Muscle layer of colon (tissue), 2 donors: Measurements from ENCODE around the gene ALDH1A3.

Source experiments
- H3K27ac ChIP-seq: one replicate; pipeline ENCODE4 v1.7.0; 2013; ENCODE audit warnings: low read depth, mild to moderate bottlenecking, low read length, moderate library complexity
- H3K27me3 ChIP-seq, 2 donors: one replicate each; pipeline ENCODE4 v1.7.0; 2013; ENCODE audit warnings: low read length in 2 of 2, mild to moderate bottlenecking in 2 of 2; ENCODE audit not compliant: insufficient read depth in 2 of 2, control insufficient read depth in 1 of 2
- H3K36me3 ChIP-seq: one replicate; pipeline ENCODE4 v1.7.0; 2013; ENCODE audit warnings: mild to moderate bottlenecking, low read length; ENCODE audit not compliant: insufficient read depth
- H3K4me1 ChIP-seq: one replicate; pipeline ENCODE4 v1.7.0; 2013; ENCODE audit warnings: mild to moderate bottlenecking, low read length; ENCODE audit not compliant: insufficient read depth
- H3K4me3 ChIP-seq, 2 donors: one replicate each; pipeline ENCODE4 v1.7.0; 2013; ENCODE audit warnings: low read length in 2 of 2, low read depth in 1 of 2, mild to moderate bottlenecking in 1 of 2, moderate library complexity in 1 of 2
- H3K9ac ChIP-seq: one replicate; pipeline ENCODE4 v1.7.0; 2013; ENCODE audit warnings: low read length
- H3K9me3 ChIP-seq: one replicate; pipeline ENCODE4 v1.7.0; 2013; ENCODE audit warnings: mild to moderate bottlenecking, low read length
- donor health status: abdominal sarcoma.
- donor health status: Adenocarcinoma of cecum.

The ALDH1A3 gene

GRCh38 chr15:100860829-100861510 lies 18.7 kb upstream of the ALDH1A3 start:
- no peak overlapping the region for H3K27ac ChIP-seq
- H3K36me3 ChIP-seq: no peaks in the 10 kb centered on the region
- no peak overlapping the region for H3K9ac ChIP-seq
- no peak overlapping the region for H3K4me3 ChIP-seq
- no peaks in the 10 kb centered on the region for H3K27me3 ChIP-seq
- H3K9me3 ChIP-seq: no peaks in the 10 kb centered on the region
- H3K4me1 ChIP-seq: peaks cover 11% of the 10 kb centered on the region

GRCh38 chr15:100861511-100861991 lies 18.1 kb upstream of the ALDH1A3 start:
- Histone ChIP-seq H3K4me3 (no peak overlapping the region), H3K27ac (no peak overlapping the region), H3K9ac (no peak overlapping the region), H3K27me3 (no peaks in the 10 kb centered on the region), H3K9me3 (no peaks in the 10 kb centered on the region), H3K36me3 (no peaks in the 10 kb centered on the region), H3K4me1 (peaks cover 11% of the 10 kb centered on the region)

GRCh38 chr15:100862162-100862561 lies 17.5 kb upstream of the ALDH1A3 start:
- Histone ChIP-seq H3K27me3 (no peaks in the 10 kb centered on the region), H3K9me3 (no peaks in the 10 kb centered on the region), H3K27ac (no peak overlapping the region), H3K4me3 (no peak overlapping the region), H3K9ac (no peak overlapping the region), H3K4me1 (peaks cover 11% of the 10 kb centered on the region), H3K36me3 (no peaks in the 10 kb centered on the region)

DNA sequence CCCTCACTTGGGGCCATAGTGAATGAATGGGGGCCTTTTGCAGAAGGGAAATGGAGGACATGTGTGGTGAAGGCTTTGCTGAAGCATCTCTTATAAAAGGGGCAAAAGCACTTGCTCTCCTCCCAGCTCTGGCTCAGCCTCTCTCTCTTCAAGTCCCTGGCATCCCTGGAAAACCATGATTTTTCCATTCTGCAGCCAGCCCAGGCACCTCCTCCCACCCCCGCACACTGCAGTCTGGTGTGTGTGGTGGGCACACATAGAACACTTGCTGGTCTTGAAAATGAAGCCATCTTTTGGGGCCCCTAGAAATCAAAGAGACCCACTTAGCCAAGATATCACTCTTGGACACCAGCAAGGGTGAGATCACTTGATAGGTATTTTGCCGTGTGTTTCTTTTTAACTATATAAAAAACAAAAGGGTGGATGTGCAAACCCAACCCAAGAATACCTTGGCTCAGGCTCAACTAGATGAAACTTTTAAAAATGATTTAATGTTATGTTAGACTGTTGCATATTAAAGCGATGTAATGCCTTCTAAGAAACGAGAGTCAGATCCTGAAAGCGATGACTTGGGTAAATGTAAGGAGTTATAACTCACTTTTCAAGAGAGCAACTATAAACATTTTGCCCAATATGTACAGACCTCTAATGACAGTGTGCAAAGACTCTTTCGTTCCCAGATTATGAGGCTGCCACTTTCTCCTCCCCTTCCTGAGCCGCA lies 16.4 kb upstream of the ALDH1A3 start:
- H3K27me3 ChIP-seq: no peaks in the 10 kb centered on the region
- no peak overlapping the region for H3K9ac ChIP-seq
- peaks cover 11% of the 10 kb centered on the region for H3K4me1 ChIP-seq
- no peaks in the 10 kb centered on the region for H3K9me3 ChIP-seq
- no peak overlapping the region for H3K4me3 ChIP-seq
- H3K36me3 ChIP-seq: no peaks in the 10 kb centered on the region
- no peak overlapping the region for H3K27ac ChIP-seq

DNA sequence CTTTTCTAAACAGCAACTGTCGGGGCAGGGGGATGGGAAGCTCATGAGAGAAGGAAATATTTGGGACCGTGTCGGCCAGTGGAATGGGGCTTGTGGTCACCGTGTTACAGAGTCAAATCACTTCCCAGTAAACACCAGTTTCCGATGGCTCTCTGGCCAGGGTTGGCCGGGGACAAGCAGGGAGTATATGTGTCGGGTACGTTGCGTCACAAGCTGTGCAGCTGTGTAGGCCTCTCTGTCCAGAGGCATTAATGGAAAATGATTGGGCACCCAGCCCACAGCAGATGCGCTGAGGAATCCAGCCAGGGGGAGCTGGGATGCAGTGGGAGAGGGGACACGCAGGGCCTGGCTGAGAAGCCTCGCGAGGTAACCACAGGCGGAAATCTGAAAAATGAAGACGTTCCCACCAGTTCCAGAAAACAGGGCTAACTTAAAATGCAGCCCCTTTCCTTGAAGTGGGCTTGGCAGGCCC lies 15.8 kb upstream of the ALDH1A3 start:
- H3K4me3 ChIP-seq: no peak overlapping the region
- H3K27me3 ChIP-seq: no peaks in the 10 kb centered on the region
- no peaks in the 10 kb centered on the region for H3K9me3 ChIP-seq
- H3K36me3 ChIP-seq: no peaks in the 10 kb centered on the region
- peaks cover 11% of the 10 kb centered on the region for H3K4me1 ChIP-seq
- peak overlapping the region; percentile 24 for H3K27ac ChIP-seq
- H3K9ac ChIP-seq: no peak overlapping the region

DNA sequence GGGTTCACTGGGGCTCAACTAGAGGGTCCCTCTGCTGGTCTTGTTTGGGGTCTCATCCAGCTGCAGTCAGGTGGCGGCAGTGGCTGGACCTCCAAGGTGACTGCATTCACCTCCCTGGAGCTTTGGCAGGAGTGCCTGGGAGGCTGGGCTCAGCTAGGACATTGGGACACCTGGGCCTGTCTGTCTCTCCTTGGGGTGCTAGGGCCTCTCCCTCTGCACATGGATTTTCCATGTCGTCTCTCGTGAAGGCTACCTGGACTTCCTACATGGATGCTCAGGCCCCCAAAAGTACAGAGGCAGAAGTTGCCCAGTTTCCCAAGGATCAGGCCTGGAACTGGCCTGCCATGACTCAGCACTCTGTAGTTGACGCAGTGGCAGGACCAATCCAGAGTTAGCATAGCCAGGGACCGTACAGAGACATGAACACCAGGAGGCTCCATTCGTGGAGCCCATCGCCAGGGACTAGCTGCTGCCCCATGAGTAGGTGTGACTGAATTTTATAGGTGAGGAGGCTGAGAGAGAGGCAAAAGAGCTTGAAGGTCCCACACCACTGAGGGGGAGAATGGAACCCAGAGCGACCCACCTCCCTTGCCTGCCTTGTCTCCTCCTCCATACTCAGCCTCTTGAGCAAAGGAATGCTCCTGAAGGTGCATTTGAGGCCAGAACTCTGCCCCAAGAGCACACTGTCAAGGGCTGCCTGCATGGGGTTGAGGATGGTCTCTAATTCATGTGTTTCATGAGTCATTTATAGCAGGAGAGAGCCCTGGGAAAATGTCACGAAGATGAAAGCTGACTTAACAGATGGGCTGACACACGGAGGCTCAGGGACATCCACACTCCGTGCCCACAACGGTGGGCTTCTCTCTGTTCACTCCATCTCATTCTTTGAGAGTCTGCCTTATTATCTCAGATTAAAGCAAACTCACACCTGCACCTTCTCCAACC lies 13.0 kb upstream of the ALDH1A3 start:
- Histone ChIP-seq H3K4me1 (peaks cover 11% of the 10 kb centered on the region), H3K27ac (no peak overlapping the region), H3K27me3 (no peaks in the 10 kb centered on the region), H3K9ac (no peak overlapping the region), H3K4me3 (no peak overlapping the region), H3K36me3 (no peaks in the 10 kb centered on the region), H3K9me3 (no peaks in the 10 kb centered on the region)

GRCh38 chr15:100867433-100867832 lies 12.2 kb upstream of the ALDH1A3 start:
- Histone ChIP-seq H3K4me1 (peaks cover 11% of the 10 kb centered on the region), H3K36me3 (no peaks in the 10 kb centered on the region), H3K27me3 (no peaks in the 10 kb centered on the region), H3K9ac (no peak overlapping the region), H3K9me3 (no peaks in the 10 kb centered on the region), H3K27ac (no peak overlapping the region), H3K4me3 (no peak overlapping the region)

- H3K4me1 ChIP-seq: no peaks in the 10 kb centered on the region
- H3K9ac ChIP-seq: no peak overlapping the region
- no peaks in the 10 kb centered on the region for H3K9me3 ChIP-seq
- no peaks in the 10 kb centered on the region for H3K27me3 ChIP-seq
- H3K36me3 ChIP-seq: no peaks in the 10 kb centered on the region
- H3K4me3 ChIP-seq: no peak overlapping the region
- no peak overlapping the region for H3K27ac ChIP-seq
These were observed 10.3 kb upstream of the ALDH1A3 start for GRCh38 chr15:100869151-100869999.

GRCh38 chr15:100873029-100873677 lies 6.5 kb upstream of the ALDH1A3 start:
- H3K27me3 ChIP-seq: no peaks in the 10 kb centered on the region
- H3K9me3 ChIP-seq: no peaks in the 10 kb centered on the region
- H3K4me3 ChIP-seq: no peak overlapping the region
- H3K27ac ChIP-seq: no peak overlapping the region
- no peak overlapping the region for H3K9ac ChIP-seq
- H3K36me3 ChIP-seq: no peaks in the 10 kb centered on the region
- no peaks in the 10 kb centered on the region for H3K4me1 ChIP-seq

GRCh38 chr15:100875495-100875894 lies 4.1 kb upstream of the ALDH1A3 start:
- H3K4me1 ChIP-seq: no peaks in the 10 kb centered on the region
- H3K9ac ChIP-seq: no peak overlapping the region

More at GRCh38 chr15:100875495-100875894, 4.1 kb upstream of the ALDH1A3 start:
- Histone ChIP-seq H3K4me3 (no peak overlapping the region), H3K36me3 (no peaks in the 10 kb centered on the region), H3K27me3 (peaks cover 3 to 8% of the 10 kb centered on the region in 2 donors), H3K27ac (no peak overlapping the region), H3K9me3 (no peaks in the 10 kb centered on the region)
